OCI-LY3 (cell line): ENCODE data around the gene ZNF460.
A peak's percentile ranks its signal among the peaks of the same experiment; 100 is the strongest.
"Not testable (repeated sequence)": the region's sequence is repeated elsewhere in the genome, so short reads cannot be mapped to it uniquely, and the experiment has no call there.

ENCODE experiments used
- H2AFZ ChIP-seq: fragments of 200-600, 300-600 bp; shearing (Covaris generic); 2 replicates; pipeline ENCODE4 v1.6.0; 2014; ENCODE audit warnings: antibody characterized with exemption, low read depth, low read length
- H3K27ac ChIP-seq: fragments of 200-600, 300-600 bp; sonication (generic); 2 replicates; pipeline ENCODE4 v1.5.1; 2014; ENCODE audit warnings: mild to moderate bottlenecking, low read length, moderate library complexity, mixed read lengths
- H3K27me3 ChIP-seq: fragments of 200-600, 300-600 bp; sonication (generic); 2 replicates; pipeline ENCODE4 v1.6.1; 2014; ENCODE audit warnings: low read depth, low read length, mixed read lengths
- H3K36me3 ChIP-seq: fragments of 200-600, 300-600 bp; sonication (generic); replicated peaks from 2 replicates; pipeline ENCODE3; 2014; ENCODE audit warnings: low read depth, low read length, mixed read lengths
- H3K4me1 ChIP-seq: fragments of 300-600, 200-600 bp; sonication (generic); 2 replicates; pipeline ENCODE4 v1.6.1; 2014; ENCODE audit warnings: low read length, mixed read lengths
- H3K4me2 ChIP-seq: fragments of 200-600, 300-600 bp; sonication (generic); 2 replicates; pipeline ENCODE4 v1.6.1; 2014; ENCODE audit warnings: low read length, mixed read lengths
- H3K4me3 ChIP-seq: fragments of 300-600, 200-600 bp; sonication (generic); 2 replicates; pipeline ENCODE4 v1.5.1; 2014; ENCODE audit warnings: antibody characterized with exemption, mild to moderate bottlenecking, low read length, moderate library complexity
- H3K79me2 ChIP-seq: fragments of 300-600, 200-600 bp; shearing (Covaris generic); 2 replicates; pipeline ENCODE4 v1.6.1; 2014; ENCODE audit warnings: mild to moderate bottlenecking, low read length, mixed read lengths
- H3K9ac ChIP-seq: fragments of 300-600, 200-600 bp; shearing (Covaris generic); 2 replicates; pipeline ENCODE4 v1.6.0; 2014; ENCODE audit warnings: mild to moderate bottlenecking, low read length, moderate library complexity
- H3K9me3 ChIP-seq: fragments of 200-600, 300-600 bp; shearing (Covaris generic); 2 replicates; pipeline ENCODE4 v1.6.1; 2014; ENCODE audit warnings: low read length, mixed read lengths; ENCODE audit not compliant: insufficient read depth
- H4K20me1 ChIP-seq: fragments of 200-600, 300-600 bp; sonication (generic); 2 replicates; pipeline ENCODE4 v1.6.1; 2016; ENCODE audit warnings: low read length, mixed read lengths; ENCODE audit not compliant: insufficient read depth
- EZH2phosphoT487 ChIP-seq: fragments of 200-600 bp; shearing (Covaris generic); IDR thresholded peaks from 2 replicates; pipeline ENCODE4 v1.6.1; 2018; ENCODE audit warnings: antibody characterized with exemption, mixed run types, low read depth
- TF ChIP-seq, protein P1 (sequence below): fragments of 200-600, 300-600 bp; sonication (generic); IDR thresholded peaks from 2 replicates; pipeline ENCODE4 v1.5.1; 2014; ENCODE audit warnings: antibody characterized with exemption, low read length, low read depth

Gene ZNF460

DNA sequence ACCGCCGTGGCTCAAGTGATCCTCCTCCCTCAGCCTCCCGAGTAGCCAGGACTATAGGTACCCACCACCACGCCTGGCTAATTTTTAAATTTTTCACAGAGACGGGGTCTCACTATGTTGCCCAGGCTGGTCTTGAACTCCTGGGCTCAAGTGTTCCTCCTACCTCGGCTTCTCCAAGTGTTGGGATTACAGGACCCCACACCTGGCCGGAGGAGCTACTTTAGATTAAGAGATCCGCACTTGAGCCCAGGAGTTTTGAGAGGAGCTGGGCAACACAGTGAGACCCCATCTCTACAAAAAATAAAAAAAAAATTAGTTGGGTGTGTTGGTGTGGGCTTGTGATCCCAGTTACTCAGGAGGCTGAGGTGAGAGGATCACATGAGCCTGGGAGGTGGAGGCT, 9.0 kb upstream of the ZNF460 start:
- H3K4me2 ChIP-seq: no peak overlapping the region
- no peaks in the 10 kb centered on the region; the same call in 1 of the 2 replicates for H3K9me3 ChIP-seq
- 0 out of 2 replicates have a peak, but pooled peaks cover 6% of the 10 kb centered on the region for H3K79me2 ChIP-seq
- no peaks in the 10 kb centered on the region for H3K27me3 ChIP-seq
- no peak overlapping the region for H3K9ac ChIP-seq
- H3K4me3 ChIP-seq: no peak overlapping the region
- peaks cover 30% of the 10 kb centered on the region for H3K36me3 ChIP-seq
- no peak overlapping the region for H2AFZ ChIP-seq
- H3K4me1 ChIP-seq: peaks cover 93% of the 10 kb centered on the region
- no peaks in the 10 kb centered on the region for H4K20me1 ChIP-seq
- TF ChIP-seq EZH2phosphoT487: no peak
- TF ChIP-seq, protein P1, sequence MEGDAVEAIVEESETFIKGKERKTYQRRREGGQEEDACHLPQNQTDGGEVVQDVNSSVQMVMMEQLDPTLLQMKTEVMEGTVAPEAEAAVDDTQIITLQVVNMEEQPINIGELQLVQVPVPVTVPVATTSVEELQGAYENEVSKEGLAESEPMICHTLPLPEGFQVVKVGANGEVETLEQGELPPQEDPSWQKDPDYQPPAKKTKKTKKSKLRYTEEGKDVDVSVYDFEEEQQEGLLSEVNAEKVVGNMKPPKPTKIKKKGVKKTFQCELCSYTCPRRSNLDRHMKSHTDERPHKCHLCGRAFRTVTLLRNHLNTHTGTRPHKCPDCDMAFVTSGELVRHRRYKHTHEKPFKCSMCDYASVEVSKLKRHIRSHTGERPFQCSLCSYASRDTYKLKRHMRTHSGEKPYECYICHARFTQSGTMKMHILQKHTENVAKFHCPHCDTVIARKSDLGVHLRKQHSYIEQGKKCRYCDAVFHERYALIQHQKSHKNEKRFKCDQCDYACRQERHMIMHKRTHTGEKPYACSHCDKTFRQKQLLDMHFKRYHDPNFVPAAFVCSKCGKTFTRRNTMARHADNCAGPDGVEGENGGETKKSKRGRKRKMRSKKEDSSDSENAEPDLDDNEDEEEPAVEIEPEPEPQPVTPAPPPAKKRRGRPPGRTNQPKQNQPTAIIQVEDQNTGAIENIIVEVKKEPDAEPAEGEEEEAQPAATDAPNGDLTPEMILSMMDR: no peak
- peak overlapping the region; percentile 93 for H3K27ac ChIP-seq

DNA sequence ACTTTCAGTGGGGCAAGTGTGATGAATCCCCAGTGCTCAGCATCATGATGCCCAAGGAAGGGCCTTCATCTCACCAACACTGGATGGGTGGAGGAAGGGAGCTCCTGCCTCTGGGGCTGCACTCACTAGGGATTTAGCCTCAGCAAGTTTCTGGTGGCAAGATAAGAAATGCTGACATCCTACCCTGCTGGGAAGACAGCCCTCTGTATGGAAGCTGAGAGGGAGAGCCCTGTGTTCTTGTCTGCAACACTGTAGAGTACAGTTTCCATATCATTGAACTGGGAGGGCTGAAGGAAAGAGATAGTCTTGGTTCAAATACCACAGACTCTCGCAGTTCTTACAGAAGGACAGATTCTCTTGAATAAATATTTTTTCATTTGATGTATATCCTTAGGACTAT, 7.3 kb upstream of the ZNF460 start:
- H3K79me2 ChIP-seq: 0 out of 2 replicates have a peak, but pooled peaks cover 6% of the 10 kb centered on the region
- no peak overlapping the region for H2AFZ ChIP-seq
- peak overlapping the region; percentile 93 for H3K27ac ChIP-seq
- peaks cover 25% of the 10 kb centered on the region for H3K36me3 ChIP-seq
- no peaks in the 10 kb centered on the region for H3K27me3 ChIP-seq
- H3K9ac ChIP-seq: peak overlapping the region; percentile 64
- no peak for TF ChIP-seq EZH2phosphoT487
- TF ChIP-seq, protein P1: no peak
- H4K20me1 ChIP-seq: no peaks in the 10 kb centered on the region
- H3K4me3 ChIP-seq: peak overlapping the region; percentile 55; the same call in 1 of the 2 replicates
- H3K4me2 ChIP-seq: peak overlapping the region; percentile 70
- H3K4me1 ChIP-seq: peaks cover 79% of the 10 kb centered on the region
- no peaks in the 10 kb centered on the region; the same call in 1 of the 2 replicates for H3K9me3 ChIP-seq

DNA sequence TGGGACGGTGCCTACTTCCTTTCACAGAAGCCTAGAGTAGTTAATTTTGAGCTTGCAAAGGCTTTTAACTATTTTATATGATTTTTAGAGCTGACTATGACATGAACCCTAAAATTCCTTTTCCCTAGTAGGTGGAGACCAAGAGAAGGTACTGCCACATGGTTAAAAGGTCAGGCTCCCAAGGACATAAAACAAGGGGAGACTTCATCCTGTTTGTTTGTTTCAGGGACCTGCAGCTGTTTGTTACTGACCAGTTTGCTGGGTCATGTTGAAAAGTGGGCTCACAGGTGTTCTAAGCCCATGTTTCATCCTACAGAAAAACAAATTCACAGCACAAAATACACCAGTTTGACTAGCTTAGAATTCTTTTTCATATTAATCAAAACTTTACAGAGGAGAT, 3.9 kb upstream of the ZNF460 start:
- no peaks in the 10 kb centered on the region for H3K9me3 ChIP-seq
- 0 out of 2 replicates have a peak overlapping the region, but pooled peaks have one; percentile 31 for H3K4me2 ChIP-seq
- no peaks in the 10 kb centered on the region for H3K27me3 ChIP-seq
- peak overlapping the region; percentile 7; the same call in 1 of the 2 replicates for H3K9ac ChIP-seq
- no peak overlapping the region for H3K4me3 ChIP-seq
- peaks cover 52% of the 10 kb centered on the region for H3K4me1 ChIP-seq
- peak overlapping the region; percentile 57 for H3K27ac ChIP-seq
- no peak for TF ChIP-seq EZH2phosphoT487
- TF ChIP-seq, protein P1: no peak
- no peak overlapping the region for H2AFZ ChIP-seq
- H4K20me1 ChIP-seq: no peaks in the 10 kb centered on the region
- H3K79me2 ChIP-seq: peaks cover 19% of the 10 kb centered on the region
- peaks cover 21% of the 10 kb centered on the region for H3K36me3 ChIP-seq

- not testable (repeated sequence) for H3K4me2 ChIP-seq, H3K27me3 ChIP-seq, H2AFZ ChIP-seq, H3K9me3 ChIP-seq, H3K4me3 ChIP-seq, H3K9ac ChIP-seq, H3K27ac ChIP-seq
- Histone ChIP-seq H3K36me3 (peaks cover 25% of the 10 kb centered on the region), H3K4me1 (peaks cover 53% of the 10 kb centered on the region), H3K79me2 (peaks cover 33% of the 10 kb centered on the region), H4K20me1 (peaks cover 15% of the 10 kb centered on the region)
Observed at GRCh38 chr19:57278481-57278880, 1.8 kb upstream of the ZNF460 start.
